H9 (cell line): ENCODE measurements around the gene SDHA. TPM values are rescaled to one million over a fixed set of nuclear protein-coding genes. Genes with fewer than 3 reads are reported as not detected.
A peak's percentile ranks its signal among the peaks of the same experiment; 100 is the strongest.
"Not testable (repeated sequence)": the region's sequence is repeated elsewhere in the genome, so short reads cannot be mapped to it uniquely, and the experiment has no call there.

Experiments
- DNase-seq: peaks from one replicate; pipeline ENCODE4 v3.0.0-alpha.2; 2017
- H2AFZ ChIP-seq: one replicate; pipeline ENCODE4 v1.6.1; 2013; ENCODE audit warnings: mild to moderate bottlenecking, low read length, control low read depth, moderate library complexity
- H2AK5ac ChIP-seq: 2 replicates; pipeline ENCODE4 v1.6.1; 2013; ENCODE audit warnings: low read length, control low read depth, mixed read lengths; ENCODE audit not compliant: insufficient read length
- H2BK120ac ChIP-seq: one replicate; pipeline ENCODE4 v1.6.1; 2013; ENCODE audit warnings: low read depth, mild to moderate bottlenecking, low read length, control low read depth, inconsistent platforms; ENCODE audit not compliant: poor library complexity, severe bottlenecking
- H2BK12ac ChIP-seq: 2 replicates; pipeline ENCODE4 v1.6.1; 2013; ENCODE audit warnings: low read length, control low read depth, mixed read lengths, low read depth; ENCODE audit not compliant: insufficient read length
- H2BK15ac ChIP-seq: 2 replicates; pipeline ENCODE4 v1.6.1; 2013; ENCODE audit warnings: low read depth, low read length, control low read depth
- H2BK20ac ChIP-seq: one replicate; pipeline ENCODE4 v1.6.1; 2013; ENCODE audit warnings: low read depth, mild to moderate bottlenecking, low read length, control low read depth, inconsistent platforms; ENCODE audit not compliant: poor library complexity, severe bottlenecking
- H2BK5ac ChIP-seq: 2 replicates; pipeline ENCODE4 v1.6.1; 2013; ENCODE audit warnings: low read length, control low read depth, mixed read lengths; ENCODE audit not compliant: insufficient read length
- H3K14ac ChIP-seq: 2 replicates; pipeline ENCODE4 v1.6.1; 2013; ENCODE audit warnings: low read length, control low read depth; ENCODE audit not compliant: insufficient read depth
- H3K18ac ChIP-seq: 2 replicates; pipeline ENCODE4 v1.6.1; 2013; ENCODE audit warnings: low read depth, mild to moderate bottlenecking, mixed read lengths, low read length, control low read depth; ENCODE audit not compliant: insufficient read length
- H3K23ac ChIP-seq: 2 replicates; pipeline ENCODE4 v1.6.1; 2013; ENCODE audit warnings: low read length, control low read depth, mixed read lengths, low read depth; ENCODE audit not compliant: insufficient read length
- H3K23me2 ChIP-seq: 2 replicates; pipeline ENCODE4 v1.6.1; 2013; ENCODE audit warnings: low read depth, mild to moderate bottlenecking, mixed read lengths, low read length, control low read depth; ENCODE audit not compliant: insufficient read length, poor library complexity, severe bottlenecking
- H3K27ac ChIP-seq: 2 replicates; pipeline ENCODE4 v1.5.1; 2013; ENCODE audit warnings: low read length, control low read depth, mixed read lengths, low read depth; ENCODE audit not compliant: insufficient read length
- H3K27me3 ChIP-seq: 2 replicates; pipeline ENCODE4 v1.6.1; 2013; ENCODE audit warnings: low read length, control low read depth, inconsistent platforms; ENCODE audit not compliant: insufficient read depth
- H3K4ac ChIP-seq: 2 replicates; pipeline ENCODE4 v1.6.1; 2013; ENCODE audit warnings: low read depth, mild to moderate bottlenecking, control low read depth, inconsistent platforms, low read length, moderate library complexity
- H3K4me1 ChIP-seq: 2 replicates; pipeline ENCODE4 v1.6.1; 2013; ENCODE audit warnings: low read length, control low read depth, inconsistent platforms; ENCODE audit not compliant: insufficient read depth
- H3K4me2 ChIP-seq: 2 replicates; pipeline ENCODE4 v1.6.1; 2013; ENCODE audit warnings: low read length, control low read depth, mixed read lengths; ENCODE audit not compliant: insufficient read length, insufficient read depth
- H3K56ac ChIP-seq: 2 replicates; pipeline ENCODE4 v1.6.1; 2013; ENCODE audit warnings: low read depth, mild to moderate bottlenecking, mixed read lengths, low read length, control low read depth; ENCODE audit not compliant: insufficient read length
- H3K79me1 ChIP-seq: 2 replicates; pipeline ENCODE4 v1.6.1; 2013; ENCODE audit warnings: low read depth, mild to moderate bottlenecking, moderate library complexity, low read length, control low read depth, inconsistent platforms; ENCODE audit not compliant: insufficient read depth, poor library complexity, severe bottlenecking
- H3K79me2 ChIP-seq: 2 replicates; pipeline ENCODE4 v1.6.1; 2013; ENCODE audit warnings: low read length, control low read depth, inconsistent platforms; ENCODE audit not compliant: insufficient read depth
- H3K9ac ChIP-seq: 2 replicates; pipeline ENCODE4 v1.6.1; 2013; ENCODE audit warnings: low read length, control low read depth, mixed read lengths; ENCODE audit not compliant: insufficient read length; ENCODE audit errors: extremely low read depth
- H3K9me3 ChIP-seq: one replicate; pipeline ENCODE4 v1.6.1; 2013; ENCODE audit warnings: low read depth, low read length, inconsistent platforms; ENCODE audit not compliant: control insufficient read depth
- H3T11ph ChIP-seq: one replicate; pipeline ENCODE4 v1.6.1; 2013; ENCODE audit warnings: mild to moderate bottlenecking, low read length, control low read depth, inconsistent platforms
- H4K20me1 ChIP-seq: one replicate; pipeline ENCODE4 v1.6.1; 2013; ENCODE audit not compliant: control insufficient read depth, insufficient read length, insufficient read depth
- H4K5ac ChIP-seq: 2 replicates; pipeline ENCODE4 v1.6.1; 2013; ENCODE audit warnings: low read depth, mild to moderate bottlenecking, mixed read lengths, low read length, control low read depth; ENCODE audit not compliant: insufficient read length
- H4K8ac ChIP-seq: replicated peaks from 2 replicates; pipeline ENCODE4 v1.6.1; 2013; ENCODE audit warnings: low read length, control low read depth, mixed read lengths, low read depth; ENCODE audit not compliant: insufficient read length
- H4K91ac ChIP-seq: 2 replicates; pipeline ENCODE4 v1.6.1; 2013; ENCODE audit warnings: low read depth, mild to moderate bottlenecking, moderate library complexity, mixed read lengths, low read length, control low read depth; ENCODE audit not compliant: insufficient read length
- H3K27ac Mint-ChIP-seq, 3 experiments: 2 replicates in 2 of 3; 3 replicates in 1 of 3; pipeline ENCODE4 v1.8.0; 2020 to 2021; ENCODE audit warnings: mixed read lengths in 3 of 3, mild to moderate bottlenecking in 1 of 3, moderate library complexity in 1 of 3
- H3K27me3 Mint-ChIP-seq: 2 replicates; pipeline ENCODE4 v1.8.0; 2021; ENCODE audit warnings: low read depth, mild to moderate bottlenecking, moderate library complexity, mixed read lengths
- H3K36me3 Mint-ChIP-seq, 3 experiments: 2 replicates in 2 of 3; 3 replicates in 1 of 3; pipeline ENCODE4 v1.8.0; 2020 to 2021; ENCODE audit warnings: low read depth in 3 of 3, mixed read lengths in 3 of 3; ENCODE audit not compliant: insufficient read depth in 1 of 3
- H3K4me1 Mint-ChIP-seq, 2 experiments: 2 replicates each; pipeline ENCODE4 v1.8.0; 2020; ENCODE audit warnings: mixed read lengths in 2 of 2
- H3K4me3 Mint-ChIP-seq, 2 experiments: 2 replicates in 1 of 2; 3 replicates in 1 of 2; pipeline ENCODE4 v1.8.0; 2020 to 2021; ENCODE audit warnings: mild to moderate bottlenecking in 2 of 2, mixed read lengths in 2 of 2, moderate library complexity in 1 of 2
- H3K9me3 Mint-ChIP-seq, 2 experiments: 2 replicates in 1 of 2; 3 replicates in 1 of 2; pipeline ENCODE4 v1.8.0; 2020; ENCODE audit warnings: mild to moderate bottlenecking in 2 of 2, mixed read lengths in 2 of 2, moderate library complexity in 1 of 2
- WGBS: extraction: QIAGEN DNeasy Blood & Tissue Kit; methylation state at CpG from one replicate; pipeline ENCODE4 v1.1.7; 2013; ENCODE audit warnings: missing lambda C conversion rate, low lambda C conversion rate, mixed read lengths; ENCODE audit not compliant: insufficient read length; ENCODE audit errors: extremely low coverage; 5-methylcytosine and 5-hydroxymethylcytosine counted together
- long read RNA-seq: library from polyadenylated mRNA; unstranded; transcript quantifications from one replicate; pipeline ENCODE4 v2.0.0, GENCODE V29; 2020
- total RNA-seq: library from RNA; stranded (reverse); gene quantifications from 2 replicates; pipeline ENCODE4 v1.2.1, GENCODE V29; 2021
- TF ChIP-seq, protein P1 (sequence below): fragments of 200-600 bp; sonication (generic); conservative IDR thresholded peaks from 3 replicates; pipeline ENCODE4 v1.8.0; 2021; ENCODE audit warnings: antibody characterized with exemption, mild to moderate bottlenecking

SDHA gene
- 78.7 and 84.8 TPM in 2 replicates for total RNA-seq
- long read RNA-seq, transcript SDHA-201 (15 exons, 2,390 nt), result major isoform, 676 of 797 reads
- long read RNA-seq, transcript SDHA-204 (13 exons, 2,067 nt), result minor isoform, 39 of 797 reads
- long read RNA-seq, partial matches to known transcripts, result 19 of 797 reads
- long read RNA-seq, other reads (novel, unspliced or antisense), result 59 of 797 reads

DNA sequence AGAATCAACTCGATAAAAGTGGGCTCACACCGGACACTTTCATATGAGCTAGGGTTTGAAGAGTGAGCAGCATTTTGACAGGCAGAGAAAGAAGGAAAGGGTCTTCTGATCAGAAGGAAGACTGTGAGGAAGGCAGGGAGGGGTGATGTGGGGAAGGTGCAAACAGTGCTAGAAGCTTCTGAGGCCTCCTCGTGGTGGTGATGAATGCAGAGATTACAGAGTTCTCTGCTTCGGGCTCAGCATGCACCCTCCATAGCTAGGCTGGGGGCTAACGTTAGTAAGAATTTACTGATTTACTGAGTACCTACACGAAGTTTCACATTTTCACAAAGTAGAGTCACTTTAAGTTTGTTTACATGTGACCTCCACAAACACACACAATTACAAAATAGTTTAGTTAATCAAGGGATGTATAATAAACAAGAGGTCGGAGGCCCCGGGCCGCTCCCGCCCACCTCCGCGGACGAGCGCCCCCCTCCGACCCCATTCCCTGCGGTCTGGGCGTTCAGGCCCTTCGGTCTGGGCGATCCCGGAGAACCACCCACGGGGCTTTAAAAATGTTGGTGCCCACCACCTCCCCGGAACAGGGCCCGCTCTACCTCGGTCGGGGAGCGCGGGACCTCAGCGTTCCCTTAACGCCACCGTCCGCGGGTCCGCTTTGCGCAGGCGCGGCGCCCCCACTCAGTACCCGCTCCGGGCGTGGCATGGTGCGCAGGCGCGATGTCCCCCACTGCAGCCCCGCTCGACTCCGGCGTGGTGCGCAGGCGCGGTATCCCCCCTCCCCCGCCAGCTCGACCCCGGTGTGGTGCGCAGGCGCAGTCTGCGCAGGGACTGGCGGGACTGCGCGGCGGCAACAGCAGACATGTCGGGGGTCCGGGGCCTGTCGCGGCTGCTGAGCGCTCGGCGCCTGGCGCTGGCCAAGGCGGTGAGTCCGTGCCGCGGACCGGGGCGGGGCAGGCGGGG lies at the start of gene SDHA, which contains the start of gene CCDC127:
Gene SDHA, plus strand, starts transcription at position 827 of the 963 bp plus-strand sequence. Its CDS starts 36 bp downstream, at position 863.
Gene CCDC127, minus strand, starts transcription at position 660 of the 963 bp plus-strand sequence. CDS start 1,304 bp downstream, outside the sequence.
- Mint-ChIP-seq H3K4me3 (peak within 1 kb of the TSS; percentile 95 to 98), H3K36me3 (peaks cover 16 to 32% (median 25%) of the 10 kb centered on the region in 3 experiments; a peak in 6 of 7 replicates), H3K27ac (peak within 1 kb of the TSS; percentile 32 to 96 (median 96)), H3K4me1 (peaks cover 31% of the 10 kb centered on the region in 2 experiments)
- not testable (repeated sequence) for H3K4ac ChIP-seq, H4K91ac ChIP-seq, H4K8ac ChIP-seq, H2AK5ac ChIP-seq, H3K27ac ChIP-seq, H3K27me3 ChIP-seq, H3K23ac ChIP-seq, H2BK20ac ChIP-seq, H3K79me2 ChIP-seq, H2AFZ ChIP-seq, H3K18ac ChIP-seq, H2BK120ac ChIP-seq, H4K5ac ChIP-seq, H3K79me1 ChIP-seq, H2BK5ac ChIP-seq, H4K20me1 ChIP-seq, H2BK15ac ChIP-seq, H3K9me3 Mint-ChIP-seq, H2BK12ac ChIP-seq, H3K27me3 Mint-ChIP-seq, H3T11ph ChIP-seq, H3K23me2 ChIP-seq, H3K4me1 ChIP-seq, H3K9me3 ChIP-seq, H3K56ac ChIP-seq
- WGBS, result no CpG with 5 or more reads among the region's 75 CpGs
- Histone ChIP-seq H3K4me2 (peak within 1 kb of the TSS; percentile 75), H3K14ac (peak within 1 kb of the TSS; percentile 73; the same call in 1 of the 2 replicates), H3K9ac (peak within 1 kb of the TSS; percentile 64)
- peak; percentile 95 for DNase-seq
- TF ChIP-seq, protein P1, sequence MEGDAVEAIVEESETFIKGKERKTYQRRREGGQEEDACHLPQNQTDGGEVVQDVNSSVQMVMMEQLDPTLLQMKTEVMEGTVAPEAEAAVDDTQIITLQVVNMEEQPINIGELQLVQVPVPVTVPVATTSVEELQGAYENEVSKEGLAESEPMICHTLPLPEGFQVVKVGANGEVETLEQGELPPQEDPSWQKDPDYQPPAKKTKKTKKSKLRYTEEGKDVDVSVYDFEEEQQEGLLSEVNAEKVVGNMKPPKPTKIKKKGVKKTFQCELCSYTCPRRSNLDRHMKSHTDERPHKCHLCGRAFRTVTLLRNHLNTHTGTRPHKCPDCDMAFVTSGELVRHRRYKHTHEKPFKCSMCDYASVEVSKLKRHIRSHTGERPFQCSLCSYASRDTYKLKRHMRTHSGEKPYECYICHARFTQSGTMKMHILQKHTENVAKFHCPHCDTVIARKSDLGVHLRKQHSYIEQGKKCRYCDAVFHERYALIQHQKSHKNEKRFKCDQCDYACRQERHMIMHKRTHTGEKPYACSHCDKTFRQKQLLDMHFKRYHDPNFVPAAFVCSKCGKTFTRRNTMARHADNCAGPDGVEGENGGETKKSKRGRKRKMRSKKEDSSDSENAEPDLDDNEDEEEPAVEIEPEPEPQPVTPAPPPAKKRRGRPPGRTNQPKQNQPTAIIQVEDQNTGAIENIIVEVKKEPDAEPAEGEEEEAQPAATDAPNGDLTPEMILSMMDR, result peak; percentile 62
